ENCODE results near the gene ITPK1. TPM values are rescaled to one million over a fixed set of nuclear protein-coding genes. Genes with fewer than 3 reads are reported as not detected.
"Not testable (repeated sequence)": the region's sequence is repeated elsewhere in the genome, so short reads cannot be mapped to it uniquely, and the experiment has no call there.

Gene ITPK1
- total RNA-seq, 1 donor from 2014 or later = 24.3 TPM

- no peak for DNase-seq
These were observed 31.8 kb downstream of the ITPK1 start for GRCh38 chr14:93083917-93084316.

- DNase-seq = no peak
These were observed 33.1 kb downstream of the ITPK1 start for GRCh38 chr14:93082576-93083001.

DNA sequence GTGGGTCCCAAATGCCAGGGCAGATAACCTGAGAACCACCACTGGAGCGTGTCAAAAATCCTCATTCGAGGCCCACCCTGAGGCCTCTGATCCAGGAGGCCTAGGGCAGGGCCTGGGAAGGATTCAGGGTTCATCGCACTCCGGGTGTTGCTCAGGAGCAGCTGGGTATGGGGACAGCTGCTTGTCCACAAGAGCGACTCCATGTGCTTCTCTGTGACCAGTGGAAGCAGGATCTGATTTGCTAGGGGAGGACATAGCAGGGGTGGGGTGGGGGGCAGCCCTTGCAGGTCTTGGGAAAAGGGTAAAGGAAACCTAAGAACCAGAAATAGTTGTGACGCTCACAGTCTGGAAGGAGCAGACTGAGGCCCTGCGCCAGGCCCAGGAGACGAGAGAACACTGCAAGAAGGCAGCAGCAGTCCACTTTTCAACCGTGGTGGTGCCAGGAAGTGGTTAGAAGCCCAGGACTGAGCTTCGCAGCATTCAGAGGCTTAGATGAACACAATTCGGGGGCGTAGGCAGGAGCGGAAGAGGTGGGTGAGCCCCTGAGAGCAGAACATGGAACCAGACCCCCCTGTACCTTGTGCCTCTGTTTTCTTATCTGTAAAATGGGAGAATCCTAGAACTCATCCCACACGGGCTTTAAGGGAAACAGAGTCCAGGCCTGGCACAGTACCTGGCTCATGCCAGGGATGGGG is 33.7 kb downstream of the ITPK1 start:
- DNase-seq = no peak

GRCh38 chr14:93079865-93080403 is 35.8 kb downstream of the ITPK1 start:
- DNase-seq = no peak

GRCh38 chr14:93079321-93079720 is 36.4 kb downstream of the ITPK1 start:
- DNase-seq = no peak

- DNase-seq = no peak
These were observed 36.9 kb downstream of the ITPK1 start for GRCh38 chr14:93078870-93079269.

DNA sequence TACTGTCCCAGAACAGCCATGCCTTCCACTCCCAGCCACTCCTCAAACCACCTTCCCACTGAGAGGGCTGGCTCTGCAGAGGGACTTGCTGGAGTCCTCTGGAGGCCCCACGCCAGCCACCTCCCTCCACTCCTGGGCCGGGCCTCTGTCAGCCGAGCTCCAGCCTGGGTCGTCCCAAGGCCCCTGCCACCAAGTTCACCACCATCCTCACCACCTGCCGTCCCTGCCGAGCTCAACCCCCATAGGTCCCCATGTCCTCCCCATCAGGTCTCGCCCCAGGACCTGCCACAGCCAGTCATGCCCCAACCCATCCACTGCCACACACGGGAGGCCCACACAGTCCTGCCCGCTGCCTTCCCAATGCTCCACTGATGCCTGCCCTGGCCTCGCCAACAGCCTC is 39.0 kb downstream of the ITPK1 start:
- DNase-seq = no peak

GRCh38 chr14:93075891-93076290 is 39.8 kb downstream of the ITPK1 start:
- DNase-seq = no peak

DNA sequence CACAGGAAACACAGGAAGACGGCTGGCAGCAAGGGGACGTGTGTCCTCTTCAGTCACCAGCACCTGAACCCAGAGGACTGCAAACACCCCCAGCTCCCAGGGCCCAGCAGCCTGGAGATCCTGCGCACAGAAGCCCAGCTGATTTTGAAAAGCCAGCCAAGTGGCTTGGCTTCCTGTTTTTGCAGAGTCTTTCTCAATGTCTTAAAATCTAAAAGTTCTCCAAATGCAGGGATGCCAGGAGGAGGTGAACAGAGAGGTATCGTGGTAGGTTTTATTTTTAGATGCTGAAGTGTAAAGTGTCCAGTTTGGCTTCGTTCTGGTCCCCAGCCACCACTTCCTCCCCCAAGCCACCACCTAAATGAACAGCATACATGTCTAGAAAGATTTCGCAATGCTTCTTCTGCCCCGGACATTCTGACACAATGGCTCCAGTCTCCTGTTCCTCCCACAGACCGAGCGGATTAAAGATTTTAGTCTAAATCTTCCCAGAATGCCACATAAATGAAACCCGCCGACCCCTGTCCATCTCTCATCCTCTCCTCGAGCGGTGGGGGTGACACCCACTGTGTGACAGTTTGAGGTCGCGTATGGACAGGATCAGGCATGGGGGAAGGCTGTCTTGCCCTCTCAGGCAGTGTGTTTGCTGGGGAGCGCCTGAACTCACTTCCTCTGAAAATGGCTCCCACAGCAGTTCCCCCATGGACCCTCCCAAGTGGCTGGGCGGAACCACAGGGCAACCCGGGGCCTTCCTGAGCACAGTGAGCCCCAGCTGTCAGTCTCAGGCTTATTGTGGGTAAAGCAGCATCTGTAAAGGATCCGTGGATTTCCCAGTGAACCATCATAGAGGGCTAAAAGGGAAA is 41.6 kb downstream of the ITPK1 start:
- no peak for DNase-seq

- DNase-seq = no peak
These were observed 42.4 kb downstream of the ITPK1 start for GRCh38 chr14:93073358-93073707.

DNA sequence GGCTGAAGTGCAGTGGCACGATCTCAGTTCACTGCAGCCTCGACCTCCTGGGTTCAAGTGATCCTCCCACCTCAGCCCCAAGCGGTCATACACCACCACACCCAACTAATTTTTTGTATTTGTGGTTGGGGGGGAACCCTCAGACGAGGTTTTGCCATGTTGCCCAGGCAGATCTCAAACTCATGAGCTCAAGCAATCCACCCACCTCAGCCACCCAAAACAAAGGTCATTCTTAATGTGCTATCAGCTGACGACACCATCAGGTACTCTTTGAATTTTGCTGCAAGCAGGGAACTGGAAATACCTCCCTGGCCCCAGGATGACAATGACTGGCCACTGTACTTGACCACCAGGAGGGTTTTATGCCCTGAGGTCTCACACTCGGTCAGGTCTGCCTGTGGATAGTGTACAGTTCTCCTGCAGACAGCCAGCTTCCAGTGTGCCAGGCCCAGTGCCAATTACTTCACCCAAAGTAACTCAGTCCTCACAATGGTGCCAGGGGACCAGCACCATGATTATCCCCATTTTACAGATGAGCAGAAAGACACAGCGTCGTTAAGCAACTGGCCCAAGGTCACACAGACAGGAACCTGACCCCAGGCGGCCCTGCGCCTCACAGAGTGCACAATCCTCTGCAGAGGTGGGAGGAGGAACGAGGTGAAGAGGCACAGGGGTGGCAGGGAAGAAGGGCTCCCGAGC is 42.9 kb downstream of the ITPK1 start:
- no peak for DNase-seq

GRCh38 chr14:93068711-93069110 is 47.0 kb downstream of the ITPK1 start:
- peak; percentile 57 for DNase-seq

GRCh38 chr14:93067088-93067487 is 48.6 kb downstream of the ITPK1 start:
- DNase-seq = no peak

- no peak for DNase-seq
These were observed 50.4 kb downstream of the ITPK1 start for GRCh38 chr14:93065272-93065730.

GRCh38 chr14:93064411-93065271 is 51.1 kb downstream of the ITPK1 start:
- DNase-seq = no peak

- no peak for DNase-seq
These were observed 52.3 kb downstream of the ITPK1 start for GRCh38 chr14:93063393-93063792.

DNA sequence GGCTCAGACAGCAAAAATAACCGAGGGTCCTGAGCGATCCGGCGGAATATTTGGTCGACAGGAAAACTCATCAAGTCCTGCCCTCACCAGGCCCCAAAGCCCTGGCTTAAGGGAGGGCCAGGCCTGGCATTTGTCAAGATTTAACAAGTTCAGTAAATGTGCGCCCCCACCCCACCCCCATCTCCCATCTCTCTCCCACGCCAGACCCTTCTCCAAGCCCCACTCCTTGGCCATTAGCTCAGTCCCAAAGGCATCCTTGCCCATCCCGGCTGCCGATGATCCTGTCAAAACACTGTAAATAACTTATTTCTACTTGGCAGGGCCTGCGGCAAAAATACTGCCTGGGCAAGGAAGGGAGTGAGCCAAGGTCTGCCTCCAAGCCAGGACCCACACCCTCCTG is 52.8 kb downstream of the ITPK1 start:
- no peak for DNase-seq

DNA sequence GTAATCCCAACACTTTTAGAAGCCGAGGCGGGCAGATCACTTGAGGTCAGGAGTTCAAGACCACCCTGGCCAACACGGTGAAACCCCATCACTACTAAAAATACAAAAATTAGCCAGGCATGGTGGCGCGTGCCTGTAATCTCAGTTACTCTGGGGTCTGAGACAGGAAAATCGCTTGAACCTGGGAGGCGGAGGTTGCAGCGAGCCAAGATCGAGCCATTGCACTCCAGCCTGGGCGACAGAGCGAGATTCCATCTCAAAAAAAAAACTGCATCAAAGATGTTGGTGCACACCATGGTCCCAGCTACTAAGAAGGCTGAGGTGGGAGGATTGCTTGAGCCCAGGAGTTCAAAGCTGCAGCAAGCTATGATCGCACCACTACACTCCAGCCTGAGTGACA is 53.7 kb downstream of the ITPK1 start:
- DNase-seq = not testable (repeated sequence)

DNA sequence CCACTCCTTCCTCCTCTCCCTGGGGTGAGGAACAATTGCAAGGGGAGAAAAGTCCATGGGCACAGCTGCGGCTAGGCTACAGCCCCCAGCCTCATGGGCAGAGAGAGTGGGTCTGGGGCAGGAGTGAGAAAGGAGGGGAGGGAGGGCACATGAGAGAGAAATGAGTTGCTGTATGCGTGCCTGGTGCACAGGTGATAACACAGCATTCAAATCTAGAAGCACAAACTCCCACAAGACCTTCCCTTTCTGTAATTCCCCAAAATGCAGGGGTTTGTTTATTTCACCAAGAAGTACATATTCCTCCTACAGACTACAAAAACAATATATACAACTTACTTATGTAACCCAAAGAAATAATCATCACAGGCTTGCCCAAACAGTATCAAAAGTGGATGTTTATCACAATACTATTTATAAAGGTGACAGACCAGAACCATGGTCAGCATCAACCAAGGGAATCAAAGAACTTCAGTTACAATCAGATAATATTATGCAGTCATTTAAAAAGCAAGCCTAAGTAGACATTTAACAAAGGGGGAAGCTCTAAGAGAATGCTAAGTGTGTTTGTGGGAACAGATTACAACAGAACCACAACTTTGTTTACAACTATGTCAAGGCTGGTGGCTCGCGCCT is 54.2 kb downstream of the ITPK1 start:
- DNase-seq = no peak

DNA sequence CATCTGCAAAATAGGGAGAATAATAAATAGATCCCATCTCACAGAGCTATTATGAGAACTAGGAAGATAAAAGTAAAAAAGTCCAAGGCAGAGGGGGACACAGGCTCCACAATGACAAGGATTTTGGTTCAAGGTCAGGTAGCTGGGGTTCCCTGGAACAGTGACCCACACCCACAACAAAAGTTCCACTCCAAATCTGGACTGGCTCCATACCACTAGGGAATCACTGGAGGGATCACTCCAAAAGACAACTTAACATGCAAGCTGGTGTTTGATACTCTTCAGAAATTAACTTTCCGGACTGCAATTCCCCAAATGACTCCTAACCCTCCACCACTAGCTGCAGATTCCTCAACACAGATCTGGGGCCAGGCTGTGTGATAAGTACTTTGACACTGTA is 54.9 kb downstream of the ITPK1 start:
- DNase-seq = no peak

- no peak for DNase-seq
These were observed 55.7 kb downstream of the ITPK1 start for GRCh38 chr14:93059917-93060545.

All from occipital lobe (tissue), 2 donors.